ENCODE measurements around the gene ABHD10. TPM values are rescaled to one million over a fixed set of nuclear protein-coding genes. Genes with fewer than 3 reads are reported as not detected.

ABHD10 gene
- total RNA-seq, 1 experiment from 2014 or later: 21.8 TPM

DNA sequence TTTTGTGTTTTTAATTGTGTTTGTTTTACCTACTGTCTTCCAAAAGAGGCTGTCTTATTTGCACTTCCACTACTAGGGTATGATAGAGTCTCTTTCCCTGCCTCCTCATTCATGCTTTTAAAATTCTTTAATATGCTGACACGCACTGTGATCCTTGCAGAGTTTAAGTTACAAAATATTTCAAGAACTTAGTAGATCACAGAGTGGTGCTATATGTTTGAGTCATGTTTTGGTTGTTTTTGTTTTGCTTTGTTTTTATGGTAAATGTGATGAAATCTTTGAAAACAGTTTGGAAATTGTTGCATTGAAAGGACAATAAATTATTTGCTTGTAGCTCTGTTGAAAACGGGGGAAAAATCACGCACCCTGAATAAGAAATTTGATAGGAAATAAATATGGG, 5.9 kb upstream of the ABHD10 start:
- TF ChIP-seq, protein P1, sequence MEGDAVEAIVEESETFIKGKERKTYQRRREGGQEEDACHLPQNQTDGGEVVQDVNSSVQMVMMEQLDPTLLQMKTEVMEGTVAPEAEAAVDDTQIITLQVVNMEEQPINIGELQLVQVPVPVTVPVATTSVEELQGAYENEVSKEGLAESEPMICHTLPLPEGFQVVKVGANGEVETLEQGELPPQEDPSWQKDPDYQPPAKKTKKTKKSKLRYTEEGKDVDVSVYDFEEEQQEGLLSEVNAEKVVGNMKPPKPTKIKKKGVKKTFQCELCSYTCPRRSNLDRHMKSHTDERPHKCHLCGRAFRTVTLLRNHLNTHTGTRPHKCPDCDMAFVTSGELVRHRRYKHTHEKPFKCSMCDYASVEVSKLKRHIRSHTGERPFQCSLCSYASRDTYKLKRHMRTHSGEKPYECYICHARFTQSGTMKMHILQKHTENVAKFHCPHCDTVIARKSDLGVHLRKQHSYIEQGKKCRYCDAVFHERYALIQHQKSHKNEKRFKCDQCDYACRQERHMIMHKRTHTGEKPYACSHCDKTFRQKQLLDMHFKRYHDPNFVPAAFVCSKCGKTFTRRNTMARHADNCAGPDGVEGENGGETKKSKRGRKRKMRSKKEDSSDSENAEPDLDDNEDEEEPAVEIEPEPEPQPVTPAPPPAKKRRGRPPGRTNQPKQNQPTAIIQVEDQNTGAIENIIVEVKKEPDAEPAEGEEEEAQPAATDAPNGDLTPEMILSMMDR (conservative IDR thresholded peaks at IDR 0.05): no peak
- no peak overlapping the region for H3K14ac ChIP-seq (ENCODE audit: insufficient read depth, low read length)
- no peak overlapping the region for H2AK5ac ChIP-seq (ENCODE audit: insufficient read length, low read length)
- no peaks in the 10 kb centered on the region for H3K79me2 ChIP-seq (ENCODE audit: insufficient read depth, low read length)
- Mint-ChIP-seq H3K9me3 (no peaks in the 10 kb centered on the region), H3K36me3 (ENCODE audit: insufficient read depth in 1 of 3, low read depth in 3 of 3) (no peaks in the 10 kb centered on the region; a peak in 1 of 7 replicates), H3K27me3 (ENCODE audit: low read depth) (no peaks in the 10 kb centered on the region), H3K27ac (no peak overlapping the region), H3K4me3 (no peak overlapping the region), H3K4me1 (no peaks in the 10 kb centered on the region)
- no peak overlapping the region for H3K56ac ChIP-seq (ENCODE audit: insufficient read length, low read depth, low read length)
- no peak overlapping the region for H3T11ph ChIP-seq (ENCODE audit: low read length)
- no peak overlapping the region for H2AFZ ChIP-seq (ENCODE audit: low read length)
- H3K4me1 ChIP-seq (ENCODE audit: insufficient read depth, low read length): no peaks in the 10 kb centered on the region
- H4K91ac ChIP-seq (ENCODE audit: insufficient read length, low read depth, low read length): no peak overlapping the region
- H4K20me1 ChIP-seq (ENCODE audit: control insufficient read depth, insufficient read depth, insufficient read length): no peaks in the 10 kb centered on the region
- H3K79me1 ChIP-seq (ENCODE audit: insufficient read depth, low read depth, low read length, poor library complexity, severe bottlenecking): no peaks in the 10 kb centered on the region
- no peak overlapping the region for H3K4ac ChIP-seq (ENCODE audit: low read depth, low read length)
- no peak overlapping the region for H3K27ac ChIP-seq (ENCODE audit: insufficient read length, low read depth, low read length)
- no peak overlapping the region for H4K8ac ChIP-seq (replicated peaks; ENCODE audit: insufficient read length, low read depth, low read length)
- H4K5ac ChIP-seq (ENCODE audit: insufficient read length, low read depth, low read length): no peak overlapping the region
- H2BK15ac ChIP-seq (ENCODE audit: low read depth, low read length): no peak overlapping the region
- no peak overlapping the region for H3K23ac ChIP-seq (ENCODE audit: insufficient read length, low read depth, low read length)
- no CpG with 5 or more reads among the region's 3 CpGs for WGBS (ENCODE audit: extremely low coverage, insufficient read length, low lambda C conversion rate)
- no peak overlapping the region for H3K9ac ChIP-seq (ENCODE audit: extremely low read depth, insufficient read length, low read length)
- H2BK20ac ChIP-seq (ENCODE audit: low read depth, low read length, poor library complexity, severe bottlenecking): no peak overlapping the region
- no peaks in the 10 kb centered on the region for H3K9me3 ChIP-seq (ENCODE audit: control insufficient read depth, low read depth, low read length)
- H2BK120ac ChIP-seq (ENCODE audit: low read depth, low read length, poor library complexity, severe bottlenecking): no peak overlapping the region
- H3K18ac ChIP-seq (ENCODE audit: insufficient read length, low read depth, low read length): no peak overlapping the region
- no peak overlapping the region for H3K4me2 ChIP-seq (ENCODE audit: insufficient read depth, insufficient read length, low read length)
- H3K23me2 ChIP-seq (ENCODE audit: insufficient read length, low read depth, low read length, poor library complexity, severe bottlenecking): no peaks in the 10 kb centered on the region
- H2BK5ac ChIP-seq (ENCODE audit: insufficient read length, low read length): no peak overlapping the region
- H3K27me3 ChIP-seq (ENCODE audit: insufficient read depth, low read length): no peaks in the 10 kb centered on the region
- H2BK12ac ChIP-seq (ENCODE audit: insufficient read length, low read depth, low read length): no peak overlapping the region
- DNase-seq: no peak
